Cardiac muscle cell (in vitro differentiated cells and primary cell): ENCODE data around the gene EPHB2. TPM values are rescaled to one million over a fixed set of nuclear protein-coding genes. Genes with fewer than 3 reads are reported as not detected.

Experiments
- DNase-seq, 2 donors: peaks; one replicate each; pipeline versions ENCODE4 v3.0.0 to v3.0.0-alpha.2; 2010 to 2017; ENCODE audit warnings: low read depth in 1 of 2, low spot score in 1 of 2
- H3K27ac ChIP-seq: fragments of 200-600 bp; sonication (generic); 2 replicates; pipeline ENCODE4 v1.5.1; 2016
- H3K27me3 ChIP-seq: fragments of 200-600 bp; sonication (generic); 2 replicates; pipeline ENCODE4 v1.6.0; 2016; ENCODE audit warnings: control low read depth
- H3K36me3 ChIP-seq: fragments of 200-600 bp; sonication (generic); 2 replicates; pipeline ENCODE4 v1.5.1; 2016; ENCODE audit warnings: control low read depth
- H3K4me1 ChIP-seq: fragments of 200-600 bp; sonication (generic); 2 replicates; pipeline ENCODE4 v1.8.1; 2017; ENCODE audit warnings: low read depth, mild to moderate bottlenecking, mixed run types
- H3K4me3 ChIP-seq: fragments of 200-600 bp; sonication (generic); 2 replicates; pipeline ENCODE4 v1.5.1; 2016; ENCODE audit warnings: mild to moderate bottlenecking
- H3K9me3 ChIP-seq: fragments of 200-600 bp; sonication (generic); 2 replicates; pipeline ENCODE4 v1.5.1; 2017; ENCODE audit warnings: low read depth, mild to moderate bottlenecking, control low read depth
- CTCF ChIP-seq: IDR thresholded peaks from 2 replicates; pipeline ENCODE4 v1.5.1; 2012; ENCODE audit warnings: low read depth, mild to moderate bottlenecking, low read length
- polyA plus RNA-seq: library from polyadenylated mRNA; unstranded; fragments of >200 nt; fragmentation: Nextera tagmentation; extraction: Ambion mirVana; gene quantifications from 2 replicates; pipeline ENCODE4 v1.2.1, GENCODE V29; 2016
- total RNA-seq: library from RNA; depleted of rRNA; stranded (reverse); fragments of >200 nt; gene quantifications from 2 replicates; pipeline ENCODE4 v1.2.3, GENCODE V29; 2016

Gene EPHB2
- total and polyA plus RNA-seq, 2 experiments from 2014 or later = 38.8 to 96.3 TPM

GRCh38 chr1:22906968-22907367, 196.3 kb downstream of the EPHB2 start:
- no peak for TF ChIP-seq CTCF
- Histone ChIP-seq H3K4me1 (no peaks in the 10 kb centered on the region), H3K36me3 (peaks cover 7% of the 10 kb centered on the region), H3K4me3 (no peak overlapping the region), H3K9me3 (no peaks in the 10 kb centered on the region), H3K27me3 (no peaks in the 10 kb centered on the region), H3K27ac (no peak overlapping the region)
- DNase-seq = no peak

DNA sequence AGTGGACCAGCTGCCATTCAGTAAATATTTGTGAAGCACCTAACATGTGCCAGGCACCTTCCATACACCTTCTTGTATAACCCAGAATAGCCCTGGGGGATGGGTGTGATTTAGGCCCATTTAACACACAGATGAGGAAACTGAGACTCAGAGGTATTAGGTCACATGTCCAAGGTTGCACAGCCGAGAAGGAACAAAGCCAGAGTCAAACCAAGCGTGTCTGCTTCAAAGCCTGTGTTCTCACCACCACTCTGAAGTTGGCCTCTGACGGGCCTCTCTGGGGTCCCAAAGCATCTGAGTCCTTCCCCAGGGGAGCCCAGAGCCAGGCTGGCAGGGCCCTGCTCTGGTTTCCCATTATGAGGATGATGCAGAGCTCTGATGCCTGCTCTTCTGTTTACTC, 196.9 kb downstream of the EPHB2 start:
- Histone ChIP-seq H3K9me3 (no peaks in the 10 kb centered on the region), H3K4me1 (no peaks in the 10 kb centered on the region), H3K27ac (no peak overlapping the region), H3K36me3 (peaks cover 12% of the 10 kb centered on the region), H3K27me3 (no peaks in the 10 kb centered on the region), H3K4me3 (no peak overlapping the region)
- no peak for DNase-seq
- no peak for TF ChIP-seq CTCF

GRCh38 chr1:22908880-22909426, 198.3 kb downstream of the EPHB2 start:
- no peak for DNase-seq
- no peaks in the 10 kb centered on the region for H3K9me3 ChIP-seq
- H3K36me3 ChIP-seq = peaks cover 12% of the 10 kb centered on the region
- H3K27me3 ChIP-seq = no peaks in the 10 kb centered on the region
- no peak overlapping the region for H3K27ac ChIP-seq
- no peak for TF ChIP-seq CTCF
- H3K4me1 ChIP-seq = no peaks in the 10 kb centered on the region
- no peak overlapping the region for H3K4me3 ChIP-seq

DNA sequence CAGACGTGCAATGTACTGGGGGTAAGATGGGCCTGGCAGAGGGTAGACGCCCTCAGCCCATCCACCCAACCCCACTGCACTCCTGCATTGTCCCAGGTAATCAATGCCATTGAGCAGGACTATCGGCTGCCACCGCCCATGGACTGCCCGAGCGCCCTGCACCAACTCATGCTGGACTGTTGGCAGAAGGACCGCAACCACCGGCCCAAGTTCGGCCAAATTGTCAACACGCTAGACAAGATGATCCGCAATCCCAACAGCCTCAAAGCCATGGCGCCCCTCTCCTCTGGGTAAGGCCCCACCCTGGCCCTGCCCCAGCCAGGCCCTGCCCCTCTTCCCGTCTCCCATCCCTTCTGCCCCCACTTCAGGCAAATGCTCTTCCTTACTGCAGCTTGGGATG, 199.6 kb downstream of the EPHB2 start:
- no peak for DNase-seq
- Histone ChIP-seq H3K36me3 (peaks cover 12% of the 10 kb centered on the region), H3K27me3 (no peaks in the 10 kb centered on the region), H3K4me1 (peaks cover 2% of the 10 kb centered on the region), H3K9me3 (no peaks in the 10 kb centered on the region), H3K4me3 (no peak overlapping the region), H3K27ac (no peak overlapping the region)
- TF ChIP-seq CTCF = no peak

- no peaks in the 10 kb centered on the region for H3K9me3 ChIP-seq
- no peaks in the 10 kb centered on the region for H3K27me3 ChIP-seq
- H3K27ac ChIP-seq = no peak overlapping the region
- DNase-seq = no peak
- TF ChIP-seq CTCF = no peak
- H3K36me3 ChIP-seq = peaks cover 12% of the 10 kb centered on the region
- H3K4me1 ChIP-seq = peaks cover 5% of the 10 kb centered on the region
- H3K4me3 ChIP-seq = no peak overlapping the region
Observed at GRCh38 chr1:22910986-22911651, 200.5 kb downstream of the EPHB2 start.
